SK-N-MC (cell line): Measurements from ENCODE around the gene LUZP1.
A peak's percentile ranks its signal among the peaks of the same experiment; 100 is the strongest.

ENCODE experiments used
- DNase-seq: peaks from one replicate; pipeline ENCODE4 v3.0.0-alpha.2; 2011; ENCODE audit warnings: low read depth, low spot score
- H3K27ac ChIP-seq: fragments of 200-600 bp; sonication (generic); 2 replicates; pipeline ENCODE4 v1.5.1; 2016; ENCODE audit warnings: mixed run types
- H3K36me3 ChIP-seq: fragments of 200-600 bp; sonication (generic); 2 replicates; pipeline ENCODE4 v1.6.1; 2017; ENCODE audit warnings: antibody characterized with exemption, low read length, mixed read lengths; ENCODE audit not compliant: insufficient read depth
- H3K4me3 ChIP-seq: fragments of 200-600 bp; sonication (generic); 2 replicates; pipeline ENCODE4 v1.5.1; 2016
- H3K9ac ChIP-seq: fragments of 200-600 bp; sonication (generic); 2 replicates; pipeline ENCODE4 v1.8.0; 2017; ENCODE audit warnings: mixed run types, mixed read lengths; ENCODE audit not compliant: insufficient read length
- H3K9me3 ChIP-seq: fragments of 200-600 bp; sonication (generic); 2 replicates; pipeline ENCODE4 v1.6.1; 2017; ENCODE audit warnings: low read depth, mild to moderate bottlenecking, antibody characterized with exemption, low read length, moderate library complexity, mixed read lengths
- EZH2 ChIP-seq: fragments of 200-600 bp; sonication (generic); IDR thresholded peaks from one replicate; pipeline ENCODE4 v1.6.1; 2017; ENCODE audit warnings: antibody characterized with exemption
- FOXP2 ChIP-seq: optimal IDR thresholded peaks from 2 replicates; pipeline ENCODE3; 2011; ENCODE audit warnings: mild to moderate bottlenecking, moderate library complexity; ENCODE audit not compliant: insufficient read depth; ENCODE audit errors: extremely low read length, control extremely low read depth
- POLR2AphosphoS5 ChIP-seq: IDR thresholded peaks from 2 replicates; pipeline ENCODE4 v1.6.1; 2012; ENCODE audit warnings: mild to moderate bottlenecking, low read depth, low read length, borderline replicate concordance

The LUZP1 gene

DNA sequence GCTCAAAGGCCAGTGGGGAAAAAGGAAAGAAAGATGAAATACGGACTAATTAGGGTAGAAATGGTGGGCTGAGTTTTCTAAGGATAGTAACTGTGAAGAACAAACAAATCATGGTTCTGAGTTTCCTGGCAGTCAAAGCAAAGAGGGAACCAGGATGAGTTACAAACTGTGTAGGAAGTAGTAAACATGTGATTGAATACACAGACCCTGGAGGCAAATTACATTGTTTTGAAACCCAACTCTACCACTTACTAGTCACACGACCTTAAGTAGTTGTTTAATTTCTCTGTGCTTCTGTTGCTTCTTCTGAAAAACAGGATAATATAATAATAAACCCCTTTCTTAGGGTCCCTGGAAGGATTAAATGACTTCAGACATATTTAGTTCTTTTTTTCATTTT is 11.2 kb upstream of the LUZP1 start:
- no peak for DNase-seq
- TF ChIP-seq FOXP2 (no peak), EZH2 (no peak), POLR2AphosphoS5 (no peak)
- Histone ChIP-seq H3K9ac (no peak overlapping the region), H3K36me3 (no peaks in the 10 kb centered on the region), H3K4me3 (no peak overlapping the region), H3K9me3 (no peaks in the 10 kb centered on the region), H3K27ac (no peak overlapping the region)

DNA sequence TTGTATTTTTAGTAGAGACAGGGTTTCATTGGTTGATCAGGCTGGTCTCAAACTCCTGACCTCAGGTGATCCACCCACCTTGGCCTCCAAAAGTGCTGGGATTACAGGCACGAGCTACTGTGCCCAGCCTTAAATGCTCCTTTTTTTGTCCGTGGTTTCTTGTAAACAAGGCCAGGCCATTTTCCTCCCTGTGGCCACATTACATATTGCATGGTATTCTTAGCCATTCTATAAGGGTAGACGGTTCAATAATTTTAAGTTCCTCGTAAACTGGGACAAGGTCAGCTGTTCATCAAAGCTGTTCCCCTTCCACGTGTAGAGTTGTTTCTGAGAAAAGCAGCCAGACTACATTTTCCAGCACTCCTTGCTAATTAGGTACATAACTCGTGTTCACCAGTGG is 10.3 kb upstream of the LUZP1 start:
- H3K27ac ChIP-seq = no peak overlapping the region
- TF ChIP-seq EZH2 (no peak), POLR2AphosphoS5 (no peak), FOXP2 (no peak)
- no peak overlapping the region for H3K9ac ChIP-seq
- H3K36me3 ChIP-seq = no peaks in the 10 kb centered on the region
- no peak overlapping the region for H3K4me3 ChIP-seq
- no peaks in the 10 kb centered on the region for H3K9me3 ChIP-seq
- no peak for DNase-seq

DNA sequence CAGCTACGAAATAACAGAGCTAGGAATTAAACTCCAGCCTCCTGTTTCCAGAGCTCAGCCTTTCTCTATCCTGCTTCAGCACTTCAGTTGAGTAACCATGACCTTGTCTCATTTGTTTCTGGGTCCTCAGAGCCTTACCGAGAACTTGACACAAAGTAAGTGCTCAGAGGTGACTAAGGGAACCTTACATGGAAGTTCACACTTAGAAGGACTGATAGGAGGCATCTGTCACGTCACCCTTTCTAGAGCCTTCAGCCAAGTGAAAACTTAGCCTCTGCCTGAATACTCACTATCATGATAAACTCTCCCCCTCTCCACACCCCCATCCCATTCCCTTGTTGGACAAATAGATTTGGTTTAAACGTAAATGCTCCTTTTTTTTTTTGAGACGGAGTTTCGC is 9.8 kb upstream of the LUZP1 start:
- no peak overlapping the region for H3K27ac ChIP-seq
- TF ChIP-seq EZH2 = no peak
- DNase-seq = no peak
- no peaks in the 10 kb centered on the region for H3K36me3 ChIP-seq
- no peak overlapping the region for H3K4me3 ChIP-seq
- no peak overlapping the region for H3K9ac ChIP-seq
- no peaks in the 10 kb centered on the region for H3K9me3 ChIP-seq

DNA sequence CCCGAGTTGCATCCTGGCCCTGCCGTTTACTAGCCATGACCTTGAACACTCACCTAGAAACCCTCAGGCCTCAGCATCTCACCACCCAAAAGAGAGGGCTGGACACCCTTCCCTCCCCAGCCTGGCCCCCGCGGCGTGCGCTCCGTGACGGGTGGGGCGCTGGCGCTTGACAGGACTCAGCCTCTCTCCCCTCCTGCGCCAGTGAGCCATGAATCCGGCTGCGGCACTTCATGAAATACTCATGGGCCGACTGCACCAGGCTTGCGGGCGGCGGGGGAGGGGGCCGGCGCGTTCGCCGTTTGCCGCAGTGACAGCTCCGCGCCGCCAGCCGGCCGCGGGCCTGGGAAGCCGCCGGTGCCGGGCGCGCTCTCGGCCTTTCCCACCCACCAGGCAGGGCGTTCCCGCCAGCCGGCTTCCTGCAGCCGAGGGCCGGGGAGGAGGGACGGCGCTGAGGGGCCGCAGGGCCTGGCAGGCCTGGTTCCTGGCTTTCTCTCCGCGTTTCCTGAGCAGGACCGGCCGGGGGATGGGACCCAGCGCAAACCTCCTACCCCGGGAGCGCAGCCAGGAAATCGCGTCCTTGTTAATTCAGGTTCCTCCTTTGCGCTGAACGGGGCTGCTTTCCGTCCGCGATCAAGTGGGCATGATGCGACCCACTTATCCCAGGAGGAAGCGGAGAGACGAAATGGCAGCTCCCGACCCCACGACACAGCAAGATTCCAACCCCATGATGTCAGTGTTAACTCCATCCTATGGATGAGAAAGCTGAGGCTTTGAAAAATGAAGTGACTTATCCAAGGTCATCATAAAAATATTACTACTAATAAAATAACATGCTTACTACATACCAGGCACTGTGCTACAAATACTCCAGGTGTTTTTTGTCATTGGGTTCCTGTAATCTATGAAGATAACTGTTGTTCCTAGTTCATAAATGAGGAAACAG is 9.1 kb upstream of the LUZP1 start:
- no peaks in the 10 kb centered on the region for H3K36me3 ChIP-seq
- no peak for DNase-seq
- H3K9ac ChIP-seq = peak overlapping the region; percentile 47
- peak overlapping the region; percentile 76 for H3K4me3 ChIP-seq
- H3K9me3 ChIP-seq = no peaks in the 10 kb centered on the region
- no peak for TF ChIP-seq POLR2AphosphoS5
- TF ChIP-seq FOXP2 = no peak
- H3K27ac ChIP-seq = no peak overlapping the region

DNA sequence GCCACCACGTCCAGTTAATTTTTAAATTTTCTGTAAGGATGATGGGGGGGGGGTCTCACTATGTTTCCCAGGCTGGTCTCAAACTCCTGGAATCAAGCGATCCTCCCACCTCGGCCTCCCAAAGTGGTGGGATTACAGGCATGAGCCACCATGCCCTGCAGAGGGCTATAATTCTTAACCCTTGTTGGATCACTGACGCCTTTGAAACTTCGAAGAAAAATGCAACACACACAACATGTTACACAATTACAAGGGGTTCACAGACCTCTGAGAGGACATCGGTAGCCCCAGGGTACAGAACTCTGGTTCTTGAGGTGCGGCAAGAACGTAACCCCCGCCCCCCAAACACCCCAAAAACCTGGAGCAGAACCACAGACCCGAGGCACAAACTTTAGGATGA is 8.4 kb upstream of the LUZP1 start:
- Histone ChIP-seq H3K9me3 (no peaks in the 10 kb centered on the region), H3K4me3 (peak overlapping the region; percentile 76), H3K27ac (no peak overlapping the region), H3K9ac (peak overlapping the region; percentile 47), H3K36me3 (no peaks in the 10 kb centered on the region)
- no peak for DNase-seq
- no peak for TF ChIP-seq EZH2
- TF ChIP-seq POLR2AphosphoS5 = no peak
- TF ChIP-seq FOXP2 = no peak

DNA sequence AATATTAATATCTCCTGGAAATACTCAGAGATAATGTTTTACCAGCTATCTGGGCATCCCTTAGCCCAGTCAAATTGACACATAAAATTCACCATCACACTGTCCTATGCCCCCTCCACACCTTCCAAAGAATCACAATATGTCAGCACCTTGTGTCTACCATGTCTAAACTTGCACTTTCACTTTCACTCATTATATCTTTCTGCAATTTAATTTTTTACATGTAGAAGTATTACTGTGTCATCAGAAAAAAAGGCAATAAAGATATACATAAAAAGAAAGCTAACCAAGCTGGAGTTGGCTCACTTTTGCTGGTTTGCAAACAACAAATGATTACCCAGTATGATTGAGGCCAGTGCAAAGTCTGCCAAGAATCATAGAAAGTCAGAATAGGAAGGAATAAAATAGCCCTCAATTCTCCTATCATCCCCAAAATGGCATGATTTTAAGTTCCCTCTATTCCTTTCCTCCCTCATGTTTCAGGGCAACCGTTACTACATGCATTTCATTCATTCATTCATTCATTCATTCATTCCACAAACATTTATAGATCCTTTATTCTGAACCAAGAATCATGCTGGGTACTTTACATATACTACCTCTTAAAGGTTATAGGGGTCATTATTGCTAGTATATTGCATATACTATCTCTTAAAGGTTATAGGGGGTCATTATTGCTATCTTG is 5.9 kb upstream of the LUZP1 start:
- Histone ChIP-seq H3K27ac (no peak overlapping the region), H3K36me3 (no peaks in the 10 kb centered on the region), H3K4me3 (no peak overlapping the region), H3K9me3 (no peaks in the 10 kb centered on the region), H3K9ac (no peak overlapping the region)
- DNase-seq = no peak
- TF ChIP-seq FOXP2 = no peak
- no peak for TF ChIP-seq POLR2AphosphoS5
- TF ChIP-seq EZH2 = no peak

DNA sequence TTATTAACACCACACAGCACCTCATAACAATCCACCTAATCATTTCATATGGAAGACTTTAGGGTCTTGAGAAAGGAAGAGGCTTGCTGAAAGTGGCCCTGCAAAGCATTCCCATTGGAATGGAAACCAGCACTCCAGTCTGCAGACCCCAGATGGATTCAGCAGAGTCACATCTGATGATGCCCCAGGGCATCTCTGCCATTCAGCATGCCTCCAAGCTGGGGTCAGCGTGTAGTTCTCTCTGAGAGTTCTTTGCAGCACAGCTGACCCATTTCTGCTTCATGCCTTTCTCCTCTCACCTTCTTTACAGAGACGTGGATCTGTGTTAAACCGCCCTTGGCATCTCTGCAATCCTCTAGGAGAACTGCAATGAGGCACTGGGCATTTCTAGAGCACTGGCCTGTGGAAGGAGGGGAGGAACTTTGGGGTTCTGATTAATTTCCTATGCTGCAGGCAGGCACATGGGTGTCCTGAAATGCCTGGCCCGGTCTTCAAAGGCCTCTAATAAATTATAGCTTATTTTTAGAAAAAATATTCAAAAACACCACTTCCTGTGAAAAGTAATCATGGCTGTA is 2.6 kb upstream of the LUZP1 start:
- Histone ChIP-seq H3K36me3 (no peaks in the 10 kb centered on the region), H3K4me3 (peak overlapping the region; percentile 40), H3K9me3 (no peaks in the 10 kb centered on the region), H3K27ac (peak overlapping the region; percentile 83), H3K9ac (peak overlapping the region; percentile 23)
- no peak for DNase-seq
- TF ChIP-seq POLR2AphosphoS5 (no peak), EZH2 (no peak), FOXP2 (no peak)

DNA sequence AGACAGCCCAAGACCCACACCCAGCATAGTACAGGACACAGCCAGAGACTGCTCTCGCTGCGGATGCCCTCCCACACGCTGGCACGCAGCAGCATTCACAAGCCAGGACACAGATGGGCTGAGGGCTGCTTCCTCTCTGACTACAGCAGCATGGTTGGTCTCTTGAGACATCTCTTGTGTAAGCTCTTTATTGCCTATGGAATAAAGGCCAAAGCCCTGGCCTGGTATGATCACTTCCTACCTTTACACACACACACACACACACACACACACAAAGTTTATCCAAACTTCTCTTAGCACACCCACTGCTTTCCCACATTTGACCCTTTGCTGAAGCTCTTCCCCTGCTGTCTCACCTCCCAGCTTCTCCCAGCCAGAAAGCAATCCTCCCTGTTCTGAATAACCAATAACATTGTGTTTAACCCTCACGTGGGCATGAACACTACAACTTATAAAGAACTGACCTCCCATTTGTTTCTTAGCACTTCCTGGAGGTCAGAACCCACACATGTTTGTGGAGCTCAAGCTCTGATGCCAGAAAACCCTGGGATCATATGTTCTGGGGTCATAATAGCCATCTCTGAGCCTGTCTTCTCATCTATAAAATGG is 1.2 kb upstream of the LUZP1 start:
- no peaks in the 10 kb centered on the region for H3K9me3 ChIP-seq
- H3K4me3 ChIP-seq = peak overlapping the region; percentile 97
- TF ChIP-seq EZH2 (no peak), POLR2AphosphoS5 (no peak), FOXP2 (no peak)
- peak overlapping the region; percentile 37; the same call in 1 of the 2 replicates for H3K27ac ChIP-seq
- no peaks in the 10 kb centered on the region for H3K36me3 ChIP-seq
- no peak for DNase-seq
- H3K9ac ChIP-seq = no peak overlapping the region
